Hepatocyte (in vitro differentiated cells): Measurements from ENCODE around the gene BOK.
"Not testable (repeated sequence)": the region's sequence is repeated elsewhere in the genome, so short reads cannot be mapped to it uniquely, and the experiment has no call there.

Source experiments
- EZH2 ChIP-seq: fragments of 200-600 bp; sonication (generic); IDR thresholded peaks from 2 replicates; pipeline ENCODE4 v1.6.1; 2016; ENCODE audit warnings: antibody characterized with exemption, mild to moderate bottlenecking, borderline replicate concordance
- EZH2phosphoT487 ChIP-seq: fragments of 200-600 bp; sonication (generic); IDR thresholded peaks from one replicate; pipeline ENCODE4 v1.6.1; 2018; ENCODE audit warnings: antibody characterized with exemption, mild to moderate bottlenecking, low read depth, moderate library complexity; ENCODE audit not compliant: unreplicated experiment, severe bottlenecking
- TF ChIP-seq, protein P1 (sequence below): fragments of 200-600 bp; sonication (generic); IDR thresholded peaks from 2 replicates; pipeline ENCODE4 v1.5.1; 2016; ENCODE audit warnings: antibody characterized with exemption, mild to moderate bottlenecking; ENCODE audit not compliant: poor library complexity

DNA sequence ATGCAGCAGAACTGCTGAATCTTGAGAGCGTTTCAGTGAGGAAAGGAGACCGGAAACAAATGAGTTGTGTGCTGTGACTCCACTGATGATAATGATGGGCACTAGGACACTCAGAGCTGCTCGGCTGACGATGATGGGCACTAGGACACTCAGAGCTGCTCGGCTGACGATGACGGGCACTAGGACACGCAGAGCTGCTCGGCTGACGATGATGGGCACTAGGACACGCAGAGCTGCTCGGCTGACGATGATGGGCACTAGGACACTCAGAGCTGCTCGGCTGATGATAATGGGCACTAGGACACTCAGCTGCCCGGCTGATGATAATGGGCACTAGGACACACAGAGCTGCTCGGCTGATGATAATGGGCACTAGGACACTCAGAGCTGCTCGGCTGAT lies 31.3 kb downstream of the BOK start:
- TF ChIP-seq, protein P1, sequence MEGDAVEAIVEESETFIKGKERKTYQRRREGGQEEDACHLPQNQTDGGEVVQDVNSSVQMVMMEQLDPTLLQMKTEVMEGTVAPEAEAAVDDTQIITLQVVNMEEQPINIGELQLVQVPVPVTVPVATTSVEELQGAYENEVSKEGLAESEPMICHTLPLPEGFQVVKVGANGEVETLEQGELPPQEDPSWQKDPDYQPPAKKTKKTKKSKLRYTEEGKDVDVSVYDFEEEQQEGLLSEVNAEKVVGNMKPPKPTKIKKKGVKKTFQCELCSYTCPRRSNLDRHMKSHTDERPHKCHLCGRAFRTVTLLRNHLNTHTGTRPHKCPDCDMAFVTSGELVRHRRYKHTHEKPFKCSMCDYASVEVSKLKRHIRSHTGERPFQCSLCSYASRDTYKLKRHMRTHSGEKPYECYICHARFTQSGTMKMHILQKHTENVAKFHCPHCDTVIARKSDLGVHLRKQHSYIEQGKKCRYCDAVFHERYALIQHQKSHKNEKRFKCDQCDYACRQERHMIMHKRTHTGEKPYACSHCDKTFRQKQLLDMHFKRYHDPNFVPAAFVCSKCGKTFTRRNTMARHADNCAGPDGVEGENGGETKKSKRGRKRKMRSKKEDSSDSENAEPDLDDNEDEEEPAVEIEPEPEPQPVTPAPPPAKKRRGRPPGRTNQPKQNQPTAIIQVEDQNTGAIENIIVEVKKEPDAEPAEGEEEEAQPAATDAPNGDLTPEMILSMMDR: not testable (repeated sequence)
- not testable (repeated sequence) for TF ChIP-seq EZH2phosphoT487, EZH2
